PC-3 (cell line): Measurements from ENCODE around the gene NOL4L. TPM values are rescaled to one million over a fixed set of nuclear protein-coding genes. Genes with fewer than 3 reads are reported as not detected.
A peak's percentile ranks its signal among the peaks of the same experiment; 100 is the strongest.

Experiments used
- ATAC-seq: fragments of 200-7000 bp; cut with Tn5 transposase; 2 replicates; pipeline ENCODE4 v1.9.1; 2020; ENCODE audit warnings: mild to moderate bottlenecking, moderate library complexity
- BruUV-seq: library from RNA; stranded (reverse); fragments of 400-500 nt; replicated peaks from 2 replicates; lab custom pipeline; 2021; lab: Mats Ljungman, UMichigan
- CTCF ChIA-PET: fragments of 300-600 bp; sonication (Branson Sonifier 250); formaldehyde crosslinking; loops from one replicate; lab custom pipeline; 2022; ENCODE audit warnings: antibody characterized with exemption; lab: Charles Lee
- POLR2A ChIA-PET: fragments of 300-600 bp; sonication (Branson Sonifier 250); formaldehyde crosslinking; loops from one replicate; lab custom pipeline; 2022; ENCODE audit warnings: antibody characterized with exemption; ENCODE audit not compliant: unreplicated experiment; lab: Charles Lee
- DNase-seq: peaks from one replicate; pipeline ENCODE4 v3.0.0-alpha.2; 2015
- H2AFZ ChIP-seq: fragments of 300-600 bp; sonication (generic); 2 replicates; pipeline ENCODE4 v1.6.0; 2016; ENCODE audit warnings: antibody characterized with exemption, low read length
- H3F3A ChIP-seq: fragments of 300-600 bp; sonication (generic); one replicate; pipeline ENCODE4 v1.6.0; 2017; ENCODE audit warnings: antibody characterized with exemption, low read length, control low read depth, mild to moderate bottlenecking; ENCODE audit not compliant: unreplicated experiment
- H3K27ac ChIP-seq: fragments of 300-600 bp; sonication (generic); 2 replicates; pipeline ENCODE4 v1.5.1; 2016; ENCODE audit warnings: mild to moderate bottlenecking, low read length
- H3K27me3 ChIP-seq: fragments of 300-600 bp; sonication (generic); 2 replicates; pipeline ENCODE4 v1.6.1; 2016; ENCODE audit warnings: low read length, mixed read lengths
- H3K36me3 ChIP-seq: fragments of 300-600 bp; sonication (generic); 2 replicates; pipeline ENCODE4 v1.6.1; 2016; ENCODE audit warnings: low read depth, mixed run types, low read length, mixed read lengths
- H3K4me1 ChIP-seq: fragments of 300-600 bp; sonication (generic); 2 replicates; pipeline ENCODE4 v1.5.1; 2016; ENCODE audit warnings: low read length; ENCODE audit not compliant: insufficient read depth
- H3K4me2 ChIP-seq: fragments of 300-600 bp; sonication (generic); 2 replicates; pipeline ENCODE4 v1.6.0; 2016; ENCODE audit warnings: low read length
- H3K4me3 ChIP-seq: fragments of 300-600 bp; sonication (generic); 2 replicates; pipeline ENCODE4 v1.5.1; 2016; ENCODE audit warnings: mild to moderate bottlenecking, low read length, mixed read lengths
- H3K79me2 ChIP-seq: fragments of 300-600 bp; sonication (generic); 2 replicates; pipeline ENCODE4 v1.6.1; 2017; ENCODE audit warnings: low read length, mixed read lengths
- H3K9ac ChIP-seq: fragments of 300-600 bp; sonication (generic); 2 replicates; pipeline ENCODE4 v1.6.0; 2016; ENCODE audit warnings: mild to moderate bottlenecking, low read length
- H3K9me2 ChIP-seq: fragments of 300-600 bp; sonication (generic); replicated peaks from 2 replicates; pipeline ENCODE4 v1.6.1; 2016; ENCODE audit warnings: mixed run types, low read length, mixed read lengths
- H3K9me3 ChIP-seq: fragments of 300-600 bp; sonication (generic); 2 replicates; pipeline ENCODE4 v1.6.1; 2016; ENCODE audit warnings: low read length, mixed read lengths
- H4K20me1 ChIP-seq: fragments of 300-600 bp; sonication (generic); 2 replicates; pipeline ENCODE4 v1.6.1; 2016; ENCODE audit warnings: low read length, mixed read lengths
- CTCF ChIP-seq: fragments of 300-600 bp; sonication (generic); conservative IDR thresholded peaks from 2 replicates; pipeline ENCODE4 v1.5.1; 2017; ENCODE audit warnings: antibody characterized with exemption, low read depth, mild to moderate bottlenecking, low read length
- EZH2 ChIP-seq: fragments of 300-600 bp; sonication (generic); IDR thresholded peaks from one replicate; pipeline ENCODE4 v1.6.1; 2017; ENCODE audit warnings: antibody characterized with exemption, mild to moderate bottlenecking, low read length; ENCODE audit not compliant: unreplicated experiment
- EZH2phosphoT487 ChIP-seq: fragments of 300-600 bp; sonication (generic); IDR thresholded peaks from 2 replicates; pipeline ENCODE4 v1.6.1; 2018; ENCODE audit warnings: mild to moderate bottlenecking, antibody characterized with exemption, low read length, borderline replicate concordance
- intact Hi-C: fragments of 100-400 bp; cut with micrococcal nuclease; formaldehyde crosslinking; loops from 2 replicates; pipeline ENCODE4 v1.9.0; 2023
- total RNA-seq: library from RNA; depleted of rRNA; stranded (reverse); fragments of >200 nt; gene quantifications from 2 replicates; pipeline ENCODE4 v1.2.3, GENCODE V29; 2014

NOL4L gene
- total RNA-seq, 1 experiment from 2014 or later, result 7.3 TPM

DNA sequence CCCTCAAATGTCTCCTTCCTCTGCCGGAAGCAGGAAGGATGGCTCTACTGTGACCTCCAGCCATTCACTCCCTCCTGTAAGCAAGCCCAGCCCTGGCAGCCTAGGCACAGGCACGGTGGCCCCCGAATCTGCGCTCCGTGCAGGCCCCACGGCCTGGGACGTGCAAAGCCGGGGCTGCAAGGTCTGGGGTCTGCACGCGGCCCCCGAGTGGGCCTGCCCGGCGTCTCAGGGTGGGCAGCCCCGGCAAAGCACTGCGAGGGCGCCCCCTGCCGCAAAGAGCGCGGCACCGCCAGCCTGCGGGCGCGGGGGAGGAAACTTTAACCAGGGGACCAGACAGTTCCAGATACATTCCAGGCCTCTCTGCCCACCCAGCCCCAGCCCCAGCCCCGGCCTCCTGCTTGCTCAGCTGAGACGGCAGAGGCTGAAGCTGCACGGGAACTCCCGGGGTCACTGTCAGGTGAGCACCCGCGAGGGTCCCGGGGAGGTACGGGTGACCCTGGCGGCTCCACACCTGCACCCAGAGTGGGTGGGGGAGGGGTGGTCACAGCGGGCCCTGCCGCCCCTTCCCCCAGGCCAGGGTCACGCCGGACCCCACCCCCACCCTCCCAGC lies 128.2 kb downstream of the NOL4L start:
- H2AFZ ChIP-seq, result peak overlapping the region; percentile 66
- H3F3A ChIP-seq, result no peaks in the 10 kb centered on the region
- no peak overlapping the region for H3K9ac ChIP-seq
- no peaks in the 10 kb centered on the region for H3K27me3 ChIP-seq
- H3K4me1 ChIP-seq, result peaks cover 3% of the 10 kb centered on the region; the same call in 1 of the 2 replicates
- ATAC-seq (peak; percentile 64), DNase-seq (peak; percentile 55)
- POLR2A ChIA-PET, result no interaction called here
- H3K9me3 ChIP-seq, result no peaks in the 10 kb centered on the region
- H3K36me3 ChIP-seq, result no peaks in the 10 kb centered on the region
- CTCF ChIA-PET, result no interaction called here
- intact Hi-C loops, result no loop called here
- no peaks in the 10 kb centered on the region for H3K9me2 ChIP-seq
- TF ChIP-seq EZH2phosphoT487 (no peak), CTCF (peak; percentile 86), EZH2 (no peak)
- peak overlapping the region; percentile 69 for H3K4me3 ChIP-seq
- H3K27ac ChIP-seq, result no peak overlapping the region
- no peaks in the 10 kb centered on the region for H3K79me2 ChIP-seq
- no peaks in the 10 kb centered on the region for H4K20me1 ChIP-seq
- peak overlapping the region; percentile 82 for H3K4me2 ChIP-seq
- BruUV-seq, result no TSS peak

DNA sequence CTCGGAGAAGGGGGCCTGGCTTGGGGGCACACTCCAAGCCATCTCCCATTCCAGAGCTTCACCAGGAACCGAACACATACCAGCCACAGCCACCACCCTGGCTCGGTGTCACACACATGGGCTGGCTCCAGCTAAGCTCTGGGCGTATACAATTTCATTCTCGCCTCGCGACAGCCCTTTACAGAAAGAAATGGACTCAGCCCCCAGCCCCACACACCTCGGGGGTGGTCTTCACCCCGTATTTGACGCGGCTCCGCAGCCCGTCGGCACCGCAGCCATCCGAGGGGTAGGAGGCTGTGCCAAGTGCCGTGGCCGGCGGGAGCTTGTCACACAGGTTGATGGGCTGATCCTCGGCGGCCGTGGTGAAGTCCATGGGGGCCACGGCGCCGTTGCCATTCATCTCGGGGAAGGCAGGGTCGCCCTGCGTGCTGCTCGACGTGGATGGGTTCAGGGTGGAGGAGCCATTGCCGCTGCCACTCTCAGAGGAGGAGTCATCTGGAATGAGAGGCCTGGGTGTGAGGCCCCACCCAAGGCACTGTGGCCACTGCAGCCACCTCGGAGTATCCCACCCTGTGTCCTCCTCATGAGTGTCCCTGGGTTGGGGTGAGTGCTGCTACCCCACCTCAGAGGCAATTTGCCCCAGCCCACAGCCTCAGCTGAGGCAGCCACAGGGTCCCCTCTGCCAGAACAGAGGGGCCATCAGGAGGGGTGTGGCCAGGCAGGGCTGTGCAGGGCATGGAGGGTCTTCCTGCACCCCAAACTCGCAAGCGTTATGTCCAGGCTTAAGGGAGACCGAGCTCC lies 129.0 kb downstream of the NOL4L start:
- H3K36me3 ChIP-seq, result no peaks in the 10 kb centered on the region
- H3K9me2 ChIP-seq, result no peaks in the 10 kb centered on the region
- H3K27me3 ChIP-seq, result no peaks in the 10 kb centered on the region
- BruUV-seq, result no TSS peak
- intact Hi-C loops, result no loop called here
- H3F3A ChIP-seq, result no peaks in the 10 kb centered on the region
- no peak for ATAC-seq
- ChIA-PET CTCF (no interaction called here), POLR2A (no interaction called here)
- H3K9ac ChIP-seq, result no peak overlapping the region
- peak overlapping the region; percentile 82; the same call in 1 of the 2 replicates for H3K4me2 ChIP-seq
- H3K9me3 ChIP-seq, result no peaks in the 10 kb centered on the region
- peaks cover 3% of the 10 kb centered on the region; the same call in 1 of the 2 replicates for H3K4me1 ChIP-seq
- peak overlapping the region; percentile 66; the same call in 1 of the 2 replicates for H2AFZ ChIP-seq
- no peak overlapping the region; the same call in 1 of the 2 replicates for H3K4me3 ChIP-seq
- H3K79me2 ChIP-seq, result no peaks in the 10 kb centered on the region
- no peak for TF ChIP-seq EZH2
- TF ChIP-seq CTCF, result no peak
- no peak for TF ChIP-seq EZH2phosphoT487
- DNase-seq, result no peak
- no peak overlapping the region for H3K27ac ChIP-seq
- no peaks in the 10 kb centered on the region for H4K20me1 ChIP-seq
